PC-9 (cell line): ENCODE results near the gene ARHGEF40. TPM values are rescaled to one million over a fixed set of nuclear protein-coding genes. Genes with fewer than 3 reads are reported as not detected.

Experiments
- BruUV-seq: library from RNA; stranded (reverse); fragments of 400-500 nt; replicated peaks from 2 replicates; lab custom pipeline; 2021; lab: Mats Ljungman, UMichigan
- CTCF ChIA-PET: fragments of 300-600 bp; sonication (Branson Sonifier 250); formaldehyde crosslinking; loops from one replicate; lab custom pipeline; 2022; ENCODE audit warnings: antibody characterized with exemption; lab: Charles Lee
- POLR2A ChIA-PET: fragments of 300-600 bp; sonication (Branson Sonifier 250); formaldehyde crosslinking; loops from one replicate; lab custom pipeline; 2022; ENCODE audit warnings: antibody characterized with exemption; ENCODE audit not compliant: unreplicated experiment; lab: Charles Lee
- DNase-seq, 2 experiments: peaks; one replicate each; pipeline versions ENCODE4 v3.0.0 to v3.0.0-alpha.2; 2015 to 2022; ENCODE audit warnings: mixed read lengths in 1 of 2
- H2AFZ ChIP-seq: fragments of 200-600 bp; sonication (generic); 2 replicates; pipeline ENCODE4 v1.8.1; 2017; ENCODE audit warnings: antibody characterized with exemption
- H3F3A ChIP-seq: fragments of 200-600 bp; sonication (generic); 2 replicates; pipeline ENCODE4 v1.8.1; 2017; ENCODE audit warnings: antibody characterized with exemption, mild to moderate bottlenecking, low read depth; ENCODE audit not compliant: insufficient read depth
- H3K27ac ChIP-seq: fragments of 200-600 bp; sonication (generic); 2 replicates; pipeline ENCODE4 v1.6.1; 2016; ENCODE audit warnings: mixed run types
- H3K27me3 ChIP-seq: fragments of 200-600 bp; sonication (generic); 2 replicates; pipeline ENCODE4 v1.6.1; 2016; ENCODE audit warnings: low read depth, mixed run types; ENCODE audit not compliant: insufficient read depth
- H3K36me3 ChIP-seq: fragments of 200-600 bp; sonication (generic); 2 replicates; pipeline ENCODE4 v1.6.1; 2016; ENCODE audit warnings: low read depth, mixed run types
- H3K4me1 ChIP-seq: fragments of 200-600 bp; sonication (generic); replicated peaks from 2 replicates; pipeline ENCODE4 v1.6.1; 2016; ENCODE audit warnings: mixed run types; ENCODE audit not compliant: insufficient read depth
- H3K4me2 ChIP-seq: fragments of 200-600 bp; sonication (generic); 2 replicates; pipeline ENCODE4 v1.6.1; 2017; ENCODE audit warnings: mixed run types
- H3K4me3 ChIP-seq: fragments of 200-600 bp; sonication (generic); 2 replicates; pipeline ENCODE4 v1.6.1; 2016; ENCODE audit warnings: mixed run types
- H3K79me2 ChIP-seq: fragments of 200-600 bp; sonication (generic); 2 replicates; pipeline ENCODE4 v1.6.1; 2017; ENCODE audit warnings: low read depth, mixed run types
- H3K9me2 ChIP-seq: fragments of 200-600 bp; sonication (generic); 2 replicates; pipeline ENCODE4 v1.8.1; 2017; ENCODE audit warnings: mild to moderate bottlenecking; ENCODE audit not compliant: insufficient read depth
- H3K9me3 ChIP-seq: fragments of 200-600 bp; sonication (generic); 2 replicates; pipeline ENCODE4 v1.8.1; 2016; ENCODE audit warnings: low read depth; ENCODE audit not compliant: insufficient read depth
- H4K20me1 ChIP-seq: fragments of 200-600 bp; sonication (generic); 2 replicates; pipeline ENCODE4 v1.8.1; 2017; ENCODE audit not compliant: insufficient read depth
- EZH2 ChIP-seq: fragments of 200-600 bp; sonication (generic); IDR thresholded peaks from 2 replicates; pipeline ENCODE4 v1.8.0; 2017; ENCODE audit warnings: antibody characterized with exemption, low read depth
- intact Hi-C: fragments of 100-400 bp; cut with micrococcal nuclease; formaldehyde crosslinking; loops from one replicate; pipeline ENCODE4 v1.10.0; 2022; ENCODE audit not compliant: unreplicated experiment
- total RNA-seq: library from RNA; stranded (reverse); gene quantifications from 2 replicates; pipeline ENCODE4 v1.2.3, GENCODE V29; 2021
- TF ChIP-seq, protein P1 (sequence below): fragments of 200-600 bp; sonication (generic); conservative IDR thresholded peaks from 2 replicates; pipeline ENCODE4 v1.6.1; 2017; ENCODE audit warnings: mixed run types, antibody characterized with exemption, mild to moderate bottlenecking, moderate library complexity

The ARHGEF40 gene
- total RNA-seq, 1 experiment from 2014 or later, result 13.0 TPM

DNA sequence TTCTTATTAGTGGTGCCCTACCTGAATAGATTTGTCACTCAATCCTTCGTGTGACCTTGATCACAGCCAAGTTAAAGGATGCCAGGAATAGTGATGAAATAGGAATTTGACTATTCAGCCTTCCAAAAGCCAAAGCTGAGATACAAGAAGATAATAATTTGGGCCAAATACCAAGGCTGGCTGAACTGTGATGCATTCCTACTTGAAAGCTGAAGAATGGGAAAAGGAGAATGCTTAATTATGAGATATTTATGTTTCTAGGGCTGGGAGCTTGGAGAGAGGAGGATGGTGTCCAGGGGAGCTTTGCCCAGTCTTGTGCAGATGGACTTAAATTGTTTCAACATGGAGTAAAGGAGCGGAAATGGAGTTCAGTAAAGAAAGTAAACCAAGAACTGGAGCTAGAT, 22.7 kb upstream of the ARHGEF40 start:
- BruUV-seq, result no TSS peak
- ChIA-PET CTCF (no interaction called here), POLR2A (no interaction called here)
- H3K9me3 ChIP-seq, result no peaks in the 10 kb centered on the region
- no peak for DNase-seq
- peaks cover 15% of the 10 kb centered on the region for H3K4me1 ChIP-seq
- TF ChIP-seq, protein P1, sequence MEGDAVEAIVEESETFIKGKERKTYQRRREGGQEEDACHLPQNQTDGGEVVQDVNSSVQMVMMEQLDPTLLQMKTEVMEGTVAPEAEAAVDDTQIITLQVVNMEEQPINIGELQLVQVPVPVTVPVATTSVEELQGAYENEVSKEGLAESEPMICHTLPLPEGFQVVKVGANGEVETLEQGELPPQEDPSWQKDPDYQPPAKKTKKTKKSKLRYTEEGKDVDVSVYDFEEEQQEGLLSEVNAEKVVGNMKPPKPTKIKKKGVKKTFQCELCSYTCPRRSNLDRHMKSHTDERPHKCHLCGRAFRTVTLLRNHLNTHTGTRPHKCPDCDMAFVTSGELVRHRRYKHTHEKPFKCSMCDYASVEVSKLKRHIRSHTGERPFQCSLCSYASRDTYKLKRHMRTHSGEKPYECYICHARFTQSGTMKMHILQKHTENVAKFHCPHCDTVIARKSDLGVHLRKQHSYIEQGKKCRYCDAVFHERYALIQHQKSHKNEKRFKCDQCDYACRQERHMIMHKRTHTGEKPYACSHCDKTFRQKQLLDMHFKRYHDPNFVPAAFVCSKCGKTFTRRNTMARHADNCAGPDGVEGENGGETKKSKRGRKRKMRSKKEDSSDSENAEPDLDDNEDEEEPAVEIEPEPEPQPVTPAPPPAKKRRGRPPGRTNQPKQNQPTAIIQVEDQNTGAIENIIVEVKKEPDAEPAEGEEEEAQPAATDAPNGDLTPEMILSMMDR, result no peak
- no peak for TF ChIP-seq EZH2
- H3K36me3 ChIP-seq, result no peaks in the 10 kb centered on the region
- intact Hi-C loops, result no loop called here
- H4K20me1 ChIP-seq, result no peaks in the 10 kb centered on the region
- no peak overlapping the region for H3K4me2 ChIP-seq
- no peak overlapping the region for H2AFZ ChIP-seq
- H3F3A ChIP-seq, result peaks cover 9% of the 10 kb centered on the region; the same call in 1 of the 2 replicates
- no peak overlapping the region for H3K27ac ChIP-seq
- no peaks in the 10 kb centered on the region for H3K27me3 ChIP-seq
- no peaks in the 10 kb centered on the region for H3K79me2 ChIP-seq
- no peaks in the 10 kb centered on the region for H3K9me2 ChIP-seq
- H3K4me3 ChIP-seq, result no peak overlapping the region

DNA sequence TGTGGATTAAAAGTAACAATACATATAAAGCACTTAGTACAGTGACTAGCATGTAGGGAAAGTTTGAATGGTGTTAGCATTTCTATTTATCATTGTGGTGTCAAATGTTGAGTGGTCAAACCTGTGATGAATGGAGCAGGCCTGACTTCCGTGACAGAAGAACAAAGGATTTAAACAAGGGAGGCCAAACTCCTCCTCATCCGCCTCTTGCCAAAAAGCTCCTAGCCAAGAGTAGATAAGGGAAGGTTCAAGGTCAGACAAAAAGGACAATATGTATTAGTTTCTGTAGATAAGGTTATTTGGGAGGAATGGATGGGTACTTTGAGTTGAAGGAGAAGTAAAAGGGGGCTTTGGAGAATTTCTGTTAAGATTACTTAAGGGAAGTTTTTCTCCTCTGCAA, 21.5 kb upstream of the ARHGEF40 start:
- Histone ChIP-seq H3K79me2 (no peaks in the 10 kb centered on the region), H3K9me3 (no peaks in the 10 kb centered on the region), H3K27ac (no peak overlapping the region), H3F3A (peaks cover 6% of the 10 kb centered on the region; the same call in 1 of the 2 replicates), H3K4me2 (no peak overlapping the region), H3K4me3 (no peak overlapping the region), H3K4me1 (peaks cover 11% of the 10 kb centered on the region), H3K36me3 (no peaks in the 10 kb centered on the region), H2AFZ (no peak overlapping the region), H3K9me2 (no peaks in the 10 kb centered on the region), H3K27me3 (no peaks in the 10 kb centered on the region), H4K20me1 (no peaks in the 10 kb centered on the region)
- no TSS peak for BruUV-seq
- intact Hi-C loops, result no loop called here
- ChIA-PET CTCF (interaction anchor here (0.6 kb wide), 2 partner anchors 50 to 931 kb away, joined by 3 to 4 read pairs; no protein-coding TSS in a partner anchor), POLR2A (no interaction called here)
- TF ChIP-seq, protein P1, result no peak
- no peak for TF ChIP-seq EZH2
- no peak for DNase-seq

DNA sequence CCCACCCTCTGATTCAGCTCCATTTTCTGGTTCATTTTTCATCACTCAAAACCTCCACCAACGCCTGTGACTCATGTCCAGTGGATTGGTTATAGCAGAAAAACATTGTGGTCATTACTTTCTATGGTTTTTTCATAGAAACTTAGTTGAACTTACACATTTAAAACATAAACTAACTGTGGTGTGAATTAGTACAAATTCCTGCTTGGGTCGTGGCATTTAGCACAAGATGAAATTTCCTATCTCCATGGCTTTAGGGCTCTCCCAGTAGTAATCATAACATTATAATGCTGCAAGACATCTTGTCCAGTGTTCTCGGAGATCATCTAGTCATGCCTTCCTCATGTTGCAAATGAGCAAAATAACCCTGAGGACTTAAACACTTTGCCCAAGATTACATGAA, 20.8 kb upstream of the ARHGEF40 start:
- Histone ChIP-seq H3K36me3 (no peaks in the 10 kb centered on the region), H3K4me1 (peaks cover 4% of the 10 kb centered on the region), H3K9me2 (no peaks in the 10 kb centered on the region), H3K4me3 (no peak overlapping the region), H3K4me2 (no peak overlapping the region), H3F3A (no peaks in the 10 kb centered on the region; the same call in 1 of the 2 replicates), H2AFZ (no peak overlapping the region), H3K27me3 (no peaks in the 10 kb centered on the region), H3K27ac (no peak overlapping the region), H3K9me3 (no peaks in the 10 kb centered on the region), H4K20me1 (no peaks in the 10 kb centered on the region), H3K79me2 (no peaks in the 10 kb centered on the region)
- ChIA-PET CTCF (no interaction called here), POLR2A (no interaction called here)
- TF ChIP-seq, protein P1, result no peak
- intact Hi-C loops, result no loop called here
- DNase-seq, result no peak
- no TSS peak for BruUV-seq
